Neural progenitor cell (in vitro differentiated cells): Measurements from ENCODE around the gene ZNF81. TPM values are rescaled to one million over a fixed set of nuclear protein-coding genes. Genes with fewer than 3 reads are reported as not detected.
"Not testable (repeated sequence)": the region's sequence is repeated elsewhere in the genome, so short reads cannot be mapped to it uniquely, and the experiment has no call there.

Experiments
- DNase-seq: peaks from one replicate; pipeline ENCODE4 v3.0.0-alpha.2; 2016; ENCODE audit warnings: low spot score
- H2AFZ ChIP-seq: fragments of 200-600 bp; sonication (generic); replicated peaks from 2 replicates; pipeline ENCODE4 v1.6.1; 2016; ENCODE audit warnings: antibody characterized with exemption
- H3F3A ChIP-seq: fragments of 200-600 bp; sonication (generic); 2 replicates; pipeline ENCODE4 v1.6.1; 2016; ENCODE audit warnings: antibody characterized with exemption, low read depth
- H3K27ac ChIP-seq: fragments of 200-600 bp; sonication (generic); 2 replicates; pipeline ENCODE4 v1.5.1; 2016; ENCODE audit warnings: mild to moderate bottlenecking
- H3K27me3 ChIP-seq: fragments of 200-600 bp; sonication (generic); 2 replicates; pipeline ENCODE4 v1.6.1; 2016; ENCODE audit warnings: mild to moderate bottlenecking, moderate library complexity
- H3K36me3 ChIP-seq: fragments of 200-600 bp; sonication (generic); 2 replicates; pipeline ENCODE4 v1.5.1; 2016
- H3K4me1 ChIP-seq: fragments of 200-600 bp; sonication (generic); 2 replicates; pipeline ENCODE4 v1.6.1; 2016; ENCODE audit warnings: mixed run types
- H3K4me2 ChIP-seq: fragments of 200-600 bp; sonication (generic); 2 replicates; pipeline ENCODE4 v1.6.1; 2016
- H3K4me3 ChIP-seq: fragments of 200-600 bp; sonication (generic); 2 replicates; pipeline ENCODE4 v1.5.1; 2016
- H3K79me2 ChIP-seq: fragments of 200-600 bp; sonication (generic); 2 replicates; pipeline ENCODE4 v1.6.1; 2016; ENCODE audit warnings: low read depth
- H3K9ac ChIP-seq: fragments of 200-600 bp; sonication (generic); 2 replicates; pipeline ENCODE4 v1.6.1; 2016
- H3K9me3 ChIP-seq: fragments of 200-600 bp; sonication (generic); 2 replicates; pipeline ENCODE4 v1.5.1; 2016; ENCODE audit warnings: low read depth
- H4K20me1 ChIP-seq: fragments of 200-600 bp; sonication (generic); 2 replicates; pipeline ENCODE4 v1.6.1; 2016; ENCODE audit warnings: low read depth
- H3K27ac Mint-ChIP-seq: 3 replicates; pipeline ENCODE4 v1.8.0; 2021; ENCODE audit warnings: mixed read lengths
- H3K27me3 Mint-ChIP-seq: 2 replicates; pipeline ENCODE4 v1.8.0; 2022; ENCODE audit warnings: low read depth, mild to moderate bottlenecking, inconsistent platforms, moderate library complexity, mixed read lengths; ENCODE audit not compliant: insufficient read depth
- H3K36me3 Mint-ChIP-seq: 3 replicates; pipeline ENCODE4 v1.8.0; 2021; ENCODE audit warnings: mixed read lengths
- H3K4me1 Mint-ChIP-seq: 3 replicates; pipeline ENCODE4 v1.8.0; 2021; ENCODE audit warnings: mixed read lengths
- H3K4me3 Mint-ChIP-seq: 3 replicates; pipeline ENCODE4 v1.8.0; 2021; ENCODE audit warnings: mild to moderate bottlenecking, moderate library complexity, mixed read lengths
- H3K9me3 Mint-ChIP-seq: 3 replicates; pipeline ENCODE4 v1.8.0; 2020; ENCODE audit warnings: mixed read lengths
- EZH2 ChIP-seq: fragments of 200-600 bp; sonication (generic); IDR thresholded peaks from 2 replicates; pipeline ENCODE4 v1.6.1; 2017; ENCODE audit warnings: antibody characterized with exemption, mild to moderate bottlenecking, moderate library complexity
- EZH2phosphoT487 ChIP-seq: fragments of 200-600 bp; sonication (generic); IDR thresholded peaks from 2 replicates; pipeline ENCODE4 v1.6.1; 2017; ENCODE audit warnings: antibody characterized with exemption
- total RNA-seq: library from RNA; depleted of rRNA; stranded (reverse); fragments of >200 nt; gene quantifications from 2 replicates; pipeline ENCODE4 v1.2.3, GENCODE V29; 2015; ENCODE audit warnings: low replicate concordance
- TF ChIP-seq, protein P1 (sequence below): fragments of 200-600 bp; sonication (generic); IDR thresholded peaks from 2 replicates; pipeline ENCODE4 v1.5.1; 2017; ENCODE audit warnings: antibody characterized with exemption, mild to moderate bottlenecking

ZNF81 gene
- total RNA-seq, 1 donor from 2014 or later: 5.1 TPM

DNA sequence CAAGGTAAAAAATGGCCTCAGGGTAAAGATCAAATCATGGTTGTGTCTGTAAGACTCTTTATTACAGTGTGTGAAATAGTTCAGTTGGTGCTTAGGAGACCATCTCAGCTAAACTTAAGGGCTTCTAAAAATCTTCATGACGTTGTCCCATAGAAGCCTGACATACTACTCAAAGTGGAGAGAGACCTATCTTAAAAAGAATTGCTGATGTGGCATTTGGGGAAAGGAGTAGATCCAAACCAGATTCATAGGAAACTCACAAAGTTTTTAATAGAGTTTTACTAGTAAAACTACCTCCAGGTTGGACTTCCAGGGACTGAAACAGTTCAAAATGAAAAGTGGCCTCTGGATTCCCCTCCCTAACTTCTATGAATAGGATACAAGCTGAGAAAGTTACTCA, 81.6 kb downstream of the ZNF81 start:
- Mint-ChIP-seq H3K27me3 (peaks cover 2% of the 10 kb centered on the region), H3K4me3 (no peak overlapping the region), H3K27ac (no peak overlapping the region), H3K9me3 (peaks cover 34% of the 10 kb centered on the region), H3K36me3 (peaks cover 19% of the 10 kb centered on the region), H3K4me1 (no peaks in the 10 kb centered on the region)
- no peaks in the 10 kb centered on the region for H3K27me3 ChIP-seq
- no peak overlapping the region for H3K27ac ChIP-seq
- H2AFZ ChIP-seq: no peak overlapping the region
- no peaks in the 10 kb centered on the region for H3K4me1 ChIP-seq
- TF ChIP-seq, protein P1, sequence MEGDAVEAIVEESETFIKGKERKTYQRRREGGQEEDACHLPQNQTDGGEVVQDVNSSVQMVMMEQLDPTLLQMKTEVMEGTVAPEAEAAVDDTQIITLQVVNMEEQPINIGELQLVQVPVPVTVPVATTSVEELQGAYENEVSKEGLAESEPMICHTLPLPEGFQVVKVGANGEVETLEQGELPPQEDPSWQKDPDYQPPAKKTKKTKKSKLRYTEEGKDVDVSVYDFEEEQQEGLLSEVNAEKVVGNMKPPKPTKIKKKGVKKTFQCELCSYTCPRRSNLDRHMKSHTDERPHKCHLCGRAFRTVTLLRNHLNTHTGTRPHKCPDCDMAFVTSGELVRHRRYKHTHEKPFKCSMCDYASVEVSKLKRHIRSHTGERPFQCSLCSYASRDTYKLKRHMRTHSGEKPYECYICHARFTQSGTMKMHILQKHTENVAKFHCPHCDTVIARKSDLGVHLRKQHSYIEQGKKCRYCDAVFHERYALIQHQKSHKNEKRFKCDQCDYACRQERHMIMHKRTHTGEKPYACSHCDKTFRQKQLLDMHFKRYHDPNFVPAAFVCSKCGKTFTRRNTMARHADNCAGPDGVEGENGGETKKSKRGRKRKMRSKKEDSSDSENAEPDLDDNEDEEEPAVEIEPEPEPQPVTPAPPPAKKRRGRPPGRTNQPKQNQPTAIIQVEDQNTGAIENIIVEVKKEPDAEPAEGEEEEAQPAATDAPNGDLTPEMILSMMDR: no peak
- TF ChIP-seq EZH2 (no peak), EZH2phosphoT487 (no peak)
- H3K9me3 ChIP-seq: peaks cover 3% of the 10 kb centered on the region
- H4K20me1 ChIP-seq: no peaks in the 10 kb centered on the region
- no peak overlapping the region for H3K4me3 ChIP-seq
- no peak for DNase-seq
- H3K79me2 ChIP-seq: no peaks in the 10 kb centered on the region
- no peak overlapping the region for H3K4me2 ChIP-seq
- no peak overlapping the region for H3K9ac ChIP-seq
- H3K36me3 ChIP-seq: peaks cover 4% of the 10 kb centered on the region
- H3F3A ChIP-seq: no peaks in the 10 kb centered on the region

DNA sequence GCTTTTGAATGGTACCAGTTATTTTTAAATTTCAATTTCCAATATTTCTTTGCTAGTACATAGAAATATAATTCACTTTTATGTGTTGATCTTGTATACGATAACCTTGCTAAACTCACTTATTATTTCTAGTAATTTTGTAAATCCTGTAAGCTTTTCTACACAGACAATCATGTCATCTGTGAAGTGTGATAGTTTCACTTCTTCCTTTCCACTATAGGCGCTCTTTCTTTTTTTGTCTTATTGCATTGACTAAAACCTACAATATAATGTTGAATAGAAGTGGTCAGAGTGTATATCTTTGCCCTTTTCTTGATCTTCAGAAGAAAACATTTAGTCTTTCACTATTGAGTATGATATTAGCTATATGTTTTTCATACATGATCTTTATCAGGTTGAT, 90.5 kb downstream of the ZNF81 start:
- no peak overlapping the region for H3K4me3 Mint-ChIP-seq

DNA sequence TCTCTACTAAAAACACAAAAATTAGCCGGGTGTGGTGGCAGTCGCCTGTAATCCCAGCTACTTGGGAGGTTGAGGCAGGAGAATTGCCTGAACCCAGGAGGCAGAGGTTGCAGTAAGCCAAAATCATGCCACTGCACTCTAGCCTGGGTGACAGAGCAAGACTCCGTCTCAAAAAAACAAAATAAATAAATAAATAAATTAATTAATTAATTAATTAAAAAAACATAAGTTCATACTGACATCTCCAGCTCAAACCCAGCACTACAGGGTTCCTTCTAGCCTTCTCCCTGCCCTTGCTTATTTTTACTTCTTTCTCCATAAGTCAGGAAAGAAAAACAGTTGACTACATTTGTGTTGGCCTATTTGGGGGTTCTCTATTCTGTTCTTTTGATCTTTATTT, 95.3 kb downstream of the ZNF81 start:
- H3K9me3 ChIP-seq, H3K4me1 ChIP-seq, H3K4me2 ChIP-seq, H3K36me3 ChIP-seq, H3K4me3 Mint-ChIP-seq, H3K27me3 ChIP-seq, H3K4me3 ChIP-seq, H3K9me3 Mint-ChIP-seq, H3K9ac ChIP-seq, H3K4me1 Mint-ChIP-seq, H3K27ac ChIP-seq, DNase-seq, H4K20me1 ChIP-seq, H3K79me2 ChIP-seq, H2AFZ ChIP-seq, H3K27me3 Mint-ChIP-seq, H3K27ac Mint-ChIP-seq, H3F3A ChIP-seq, H3K36me3 Mint-ChIP-seq: not testable (repeated sequence)

More for the DNA sequence above, 90.5 kb downstream of the ZNF81 start:
- DNase-seq: no peak
- no peak overlapping the region for H3K27ac ChIP-seq
- no peak overlapping the region for H3K9ac ChIP-seq
- peaks cover 9% of the 10 kb centered on the region for H3K9me3 ChIP-seq
- H3F3A ChIP-seq: no peaks in the 10 kb centered on the region
- no peaks in the 10 kb centered on the region for H3K79me2 ChIP-seq
- no peaks in the 10 kb centered on the region for H3K4me1 ChIP-seq
- no peak overlapping the region for H3K4me3 ChIP-seq
- H3K36me3 Mint-ChIP-seq: no peaks in the 10 kb centered on the region
- no peaks in the 10 kb centered on the region for H3K4me1 Mint-ChIP-seq
- H3K27me3 ChIP-seq: no peaks in the 10 kb centered on the region
- peaks cover 2% of the 10 kb centered on the region for H3K9me3 Mint-ChIP-seq
- H3K36me3 ChIP-seq: peaks cover 3% of the 10 kb centered on the region
- H3K4me2 ChIP-seq: no peak overlapping the region
- no peak for TF ChIP-seq EZH2
- TF ChIP-seq, protein P1: no peak
- TF ChIP-seq EZH2phosphoT487: no peak
- no peak overlapping the region for H3K27ac Mint-ChIP-seq
- H2AFZ ChIP-seq: no peak overlapping the region
- H4K20me1 ChIP-seq: no peaks in the 10 kb centered on the region
- no peaks in the 10 kb centered on the region for H3K27me3 Mint-ChIP-seq

DNA sequence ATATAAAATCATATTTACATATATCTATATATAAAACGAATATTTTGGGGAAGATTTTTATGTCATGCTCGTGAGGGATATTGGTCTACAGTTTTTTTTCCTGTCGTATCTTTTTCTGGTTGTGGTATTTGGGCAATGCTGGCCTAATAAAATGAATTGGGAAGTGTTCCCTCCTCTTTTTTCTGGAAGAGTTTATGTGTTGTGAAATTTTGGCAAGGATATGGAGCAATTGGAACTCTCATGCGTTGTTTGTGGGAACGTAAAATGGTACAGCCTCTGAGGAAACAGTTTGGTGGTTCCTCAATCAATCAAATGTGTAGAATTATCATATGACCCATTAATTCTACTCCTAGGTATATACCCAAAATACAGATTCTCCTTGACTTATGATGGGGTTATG, 97.2 kb downstream of the ZNF81 start:
- Histone ChIP-seq H3K4me2 (no peak overlapping the region), H3K27ac (no peak overlapping the region), H3K4me1 (no peaks in the 10 kb centered on the region), H3K27me3 (no peaks in the 10 kb centered on the region), H3K9me3 (peaks cover 3% of the 10 kb centered on the region), H2AFZ (no peak overlapping the region), H3K79me2 (no peaks in the 10 kb centered on the region), H3K36me3 (no peaks in the 10 kb centered on the region), H3F3A (no peaks in the 10 kb centered on the region), H4K20me1 (no peaks in the 10 kb centered on the region), H3K9ac (no peak overlapping the region), H3K4me3 (no peak overlapping the region)
- Mint-ChIP-seq H3K36me3 (peaks cover 2% of the 10 kb centered on the region), H3K27ac (no peak overlapping the region), H3K4me1 (no peaks in the 10 kb centered on the region), H3K9me3 (peaks cover 9% of the 10 kb centered on the region), H3K27me3 (peaks cover 2% of the 10 kb centered on the region), H3K4me3 (no peak overlapping the region)
- no peak for DNase-seq
- no peak for TF ChIP-seq EZH2phosphoT487
